Gastrocnemius medialis (tissue), 4 donors: ENCODE data around the gene DLG4. TPM values are rescaled to one million over a fixed set of nuclear protein-coding genes. Genes with fewer than 3 reads are reported as not detected.
A peak's percentile ranks its signal among the peaks of the same experiment; 100 is the strongest.

Source experiments
- ATAC-seq, 2 donors: fragments of 150-250 bp; one replicate each; pipeline ENCODE4 v1.9.1; 2016
- DNase-seq, 2 donors: peaks; one replicate each; pipeline ENCODE4 v3.0.0-alpha.2; 2019
- H3K27ac ChIP-seq, 4 donors: fragments of 200-600 bp; sonication (generic); 1 replicate in 1 of 4; 2 replicates in 3 of 4; pipeline ENCODE4 v1.5.1; 2016 to 2018; ENCODE audit warnings: mild to moderate bottlenecking in 2 of 4, moderate library complexity in 1 of 4
- H3K27me3 ChIP-seq, 3 donors: fragments of 200-600 bp; sonication (generic) in 2 of 3; 1 replicate in 1 of 3; 2 replicates in 2 of 3; pipeline versions ENCODE4 v1.5.1 to v1.6.0; 2016 to 2019; ENCODE audit warnings: mild to moderate bottlenecking in 1 of 3, moderate library complexity in 1 of 3
- H3K36me3 ChIP-seq, 2 donors: fragments of 200-600 bp; sonication (generic) in 1 of 2; one replicate each; pipeline ENCODE4 v1.5.1; 2017 to 2018
- H3K4me1 ChIP-seq, 2 donors: fragments of 200-600 bp; sonication (generic) in 1 of 2; one replicate each; pipeline ENCODE4 v1.5.1; 2016 to 2017; ENCODE audit warnings: mild to moderate bottlenecking in 2 of 2
- H3K4me3 ChIP-seq, 4 donors: fragments of 200-600 bp; sonication (generic) in 3 of 4; 1 replicate in 1 of 4; 2 replicates in 3 of 4; pipeline ENCODE4 v1.5.1; 2016 to 2019; ENCODE audit warnings: mild to moderate bottlenecking in 2 of 4
- H3K9me3 ChIP-seq, 3 donors: fragments of 200-600 bp; sonication (generic) in 2 of 3; 1 replicate in 1 of 3; 2 replicates in 2 of 3; pipeline ENCODE4 v1.5.1; 2016 to 2019
- POLR2A ChIP-seq, 2 donors: fragments of 450-650 bp; IDR thresholded peaks; one replicate each; pipeline ENCODE4 v1.6.1; 2017; ENCODE audit warnings: antibody characterized with exemption in 2 of 2, mild to moderate bottlenecking in 2 of 2, moderate library complexity in 2 of 2
- in situ Hi-C, 4 donors: fragments of 200-750 bp; cut with MboI; loops; one replicate each; pipeline versions ENCODE4 v1.15.0 to v1.8.0; 2017; ENCODE audit warnings: low sequenced_read_pairs in 4 of 4
- intact Hi-C: fragments of 100-400 bp; cut with DNase I; formaldehyde crosslinking; loops from one replicate; pipeline ENCODE4 v1.15.1; 2023; ENCODE audit warnings: low total_unique reads
- total RNA-seq, 4 donors: library from RNA; depleted of rRNA; stranded (reverse); fragments of >200 nt; gene quantifications; one replicate each; pipeline versions ENCODE4 v1.1.0 to v1.2.3, GENCODE V29; 2016
- TF ChIP-seq, protein P1 (sequence below), 5 experiments: fragments of 450-650 bp in 3 of 5; fragments of 200-600 bp in 2 of 5; sonication (generic) in 2 of 5; IDR thresholded peaks in 4 of 5; conservative IDR thresholded peaks in 1 of 5; 1 replicate in 4 of 5; 2 replicates in 1 of 5; pipeline ENCODE4 v1.5.1; 2016 to 2019; ENCODE audit warnings: antibody characterized with exemption in 5 of 5, mild to moderate bottlenecking in 3 of 5, moderate library complexity in 3 of 5

The DLG4 gene
- total RNA-seq, 4 donors from 2014 or later = 3.5 to 6.7 (median 5.3) TPM

DNA sequence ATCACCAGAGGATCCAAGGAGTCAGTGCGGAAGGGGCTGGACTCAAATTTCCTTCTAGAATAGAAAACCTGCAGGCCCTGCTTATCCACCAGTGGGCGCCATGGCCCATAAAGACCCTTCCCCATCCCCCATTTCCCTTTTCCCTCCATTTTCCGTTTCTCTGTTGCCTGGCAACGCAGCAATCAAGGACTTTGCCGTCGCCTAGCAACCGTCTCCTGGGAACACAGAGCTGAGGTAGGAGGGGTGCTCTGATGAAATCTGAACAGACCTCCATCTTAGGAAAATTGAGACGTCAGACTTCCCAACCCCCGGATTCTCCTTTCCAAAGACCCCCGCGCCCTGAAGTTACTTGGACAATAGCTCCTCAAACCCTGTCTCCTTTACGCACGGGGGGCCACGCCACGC is 5.7 kb downstream of the DLG4 start:
- H3K9me3 ChIP-seq = no peaks in the 10 kb centered on the region
- H3K27me3 ChIP-seq = peaks cover 8 to 20% (median 13%) of the 10 kb centered on the region in 3 donors
- intact Hi-C loops = loop anchor here (10.0 kb wide), 1 partner anchor 621 kb away; the partner anchor contains the start of gene KDM6B
- no peaks in the 10 kb centered on the region for H3K36me3 ChIP-seq
- peak overlapping the region in 3 of 4 donors; percentile 24 to 76 (median 63) for H3K27ac ChIP-seq
- H3K4me3 ChIP-seq = peak overlapping the region; percentile 61 to 80 (median 68)
- in situ Hi-C loops = no loop called here
- TF ChIP-seq, protein P1, sequence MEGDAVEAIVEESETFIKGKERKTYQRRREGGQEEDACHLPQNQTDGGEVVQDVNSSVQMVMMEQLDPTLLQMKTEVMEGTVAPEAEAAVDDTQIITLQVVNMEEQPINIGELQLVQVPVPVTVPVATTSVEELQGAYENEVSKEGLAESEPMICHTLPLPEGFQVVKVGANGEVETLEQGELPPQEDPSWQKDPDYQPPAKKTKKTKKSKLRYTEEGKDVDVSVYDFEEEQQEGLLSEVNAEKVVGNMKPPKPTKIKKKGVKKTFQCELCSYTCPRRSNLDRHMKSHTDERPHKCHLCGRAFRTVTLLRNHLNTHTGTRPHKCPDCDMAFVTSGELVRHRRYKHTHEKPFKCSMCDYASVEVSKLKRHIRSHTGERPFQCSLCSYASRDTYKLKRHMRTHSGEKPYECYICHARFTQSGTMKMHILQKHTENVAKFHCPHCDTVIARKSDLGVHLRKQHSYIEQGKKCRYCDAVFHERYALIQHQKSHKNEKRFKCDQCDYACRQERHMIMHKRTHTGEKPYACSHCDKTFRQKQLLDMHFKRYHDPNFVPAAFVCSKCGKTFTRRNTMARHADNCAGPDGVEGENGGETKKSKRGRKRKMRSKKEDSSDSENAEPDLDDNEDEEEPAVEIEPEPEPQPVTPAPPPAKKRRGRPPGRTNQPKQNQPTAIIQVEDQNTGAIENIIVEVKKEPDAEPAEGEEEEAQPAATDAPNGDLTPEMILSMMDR (IDR thresholded peaks at IDR 0.05 in 4 of 5, conservative IDR thresholded peaks at IDR 0.05 in 1 of 5) = peak in 2 of 5 experiments; percentile 23
- TF ChIP-seq POLR2A (IDR thresholded peaks at IDR 0.05) = no peak
- ATAC-seq (no peak), DNase-seq (peak in 1 of 2 donors; percentile 32)
- peaks cover 34 to 37% of the 10 kb centered on the region in 2 donors for H3K4me1 ChIP-seq

DNA sequence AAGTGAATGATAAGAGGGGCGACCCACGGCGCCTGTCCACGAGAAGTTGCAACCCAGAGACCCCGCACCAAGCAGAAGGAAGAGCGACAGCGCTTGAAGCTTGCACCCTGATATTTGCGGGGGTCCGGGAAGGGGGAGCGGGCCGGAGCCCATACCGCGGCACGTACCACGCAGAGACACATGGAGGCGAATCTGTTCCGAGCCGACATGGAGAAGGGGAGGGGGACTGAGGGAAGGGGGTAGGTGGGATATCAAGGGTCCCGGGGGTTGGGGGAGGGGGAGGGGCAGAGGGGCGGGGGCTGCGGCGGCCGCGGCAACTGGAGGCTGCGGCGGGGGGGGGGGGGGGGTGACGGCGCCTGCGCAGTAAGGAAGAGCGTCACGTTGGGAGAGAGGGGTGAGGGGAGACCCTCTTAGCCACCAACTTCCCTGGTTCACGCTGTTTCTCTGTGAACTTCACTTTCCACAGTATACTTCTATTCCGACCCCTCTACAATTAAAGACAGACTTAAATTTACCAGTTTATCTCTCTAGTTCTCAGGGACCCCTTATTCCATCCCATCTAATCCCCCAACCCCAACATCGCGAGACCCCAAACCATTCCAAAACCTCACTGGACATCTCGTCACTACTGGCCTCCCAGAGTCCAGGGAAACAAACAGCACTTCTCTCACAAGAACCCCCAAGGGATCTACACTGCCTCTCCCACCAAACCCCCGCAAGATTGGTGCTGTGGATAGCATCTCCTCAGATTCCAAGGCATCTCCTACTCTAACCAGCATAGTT is 8.0 kb downstream of the DLG4 start:
- DNase-seq (no peak), ATAC-seq (no peak)
- no peaks in the 10 kb centered on the region for H3K9me3 ChIP-seq
- no peaks in the 10 kb centered on the region for H3K36me3 ChIP-seq
- no peak for TF ChIP-seq POLR2A (IDR thresholded peaks at IDR 0.05)
- TF ChIP-seq, protein P1 (IDR thresholded peaks at IDR 0.05 in 4 of 5, conservative IDR thresholded peaks at IDR 0.05 in 1 of 5) = no peak
- H3K4me1 ChIP-seq = peaks cover 18 to 22% of the 10 kb centered on the region in 2 donors
- no peak overlapping the region for H3K4me3 ChIP-seq
- in situ Hi-C loops (no loop called here), intact Hi-C loops (loop anchor here (10.0 kb wide), 1 partner anchor 623 kb away; the partner anchor contains the start of gene KDM6B)
- H3K27ac ChIP-seq = no peak overlapping the region
- peaks cover 8 to 25% (median 13%) of the 10 kb centered on the region in 3 donors for H3K27me3 ChIP-seq

DNA sequence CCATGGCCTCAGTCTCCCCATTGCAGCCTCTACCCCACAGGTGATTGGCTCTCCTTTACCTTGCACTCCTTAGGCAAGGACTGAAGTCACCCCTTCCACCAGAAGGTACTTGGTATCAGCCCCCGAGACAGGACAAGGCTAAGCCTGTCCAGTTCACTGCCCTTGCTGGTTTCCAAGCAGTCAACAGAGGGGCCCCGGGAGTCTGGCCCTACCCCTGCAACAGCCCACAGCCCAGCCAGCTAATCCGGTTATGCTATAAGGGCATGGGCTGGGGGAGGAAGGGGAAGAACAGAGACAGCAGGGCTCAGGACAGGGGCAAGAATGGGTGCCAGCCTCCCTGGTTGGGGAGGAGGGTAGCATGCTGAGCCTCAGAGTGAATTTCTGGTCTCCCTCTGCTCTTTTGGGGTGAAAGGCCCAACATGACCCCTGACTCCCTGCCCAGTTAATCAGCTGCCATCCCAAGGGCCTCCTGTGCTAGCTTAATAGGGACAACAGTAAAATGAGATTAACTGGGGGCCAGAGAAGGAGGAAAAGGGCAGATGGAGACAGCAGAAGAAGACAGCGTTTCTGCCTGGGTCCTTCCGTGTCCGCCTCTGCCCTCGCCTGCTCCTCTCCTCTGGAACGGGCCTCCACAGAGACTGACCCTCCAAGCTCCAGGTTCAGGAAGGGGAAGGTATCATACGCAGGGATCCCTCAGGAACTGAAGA is 10.7 kb downstream of the DLG4 start:
- DNase-seq = no peak
- Histone ChIP-seq H3K36me3 (no peaks in the 10 kb centered on the region), H3K4me3 (no peak overlapping the region), H3K9me3 (no peaks in the 10 kb centered on the region), H3K27me3 (peaks cover 8 to 31% (median 13%) of the 10 kb centered on the region in 3 donors), H3K27ac (no peak overlapping the region), H3K4me1 (peaks cover under 1 to 3% of the 10 kb centered on the region in 2 donors)
- ATAC-seq = no peak
- intact Hi-C loops = no loop called here
- no peak for TF ChIP-seq POLR2A (IDR thresholded peaks at IDR 0.05)
- TF ChIP-seq, protein P1 (IDR thresholded peaks at IDR 0.05 in 4 of 5, conservative IDR thresholded peaks at IDR 0.05 in 1 of 5) = no peak
- in situ Hi-C loops = no loop called here

DNA sequence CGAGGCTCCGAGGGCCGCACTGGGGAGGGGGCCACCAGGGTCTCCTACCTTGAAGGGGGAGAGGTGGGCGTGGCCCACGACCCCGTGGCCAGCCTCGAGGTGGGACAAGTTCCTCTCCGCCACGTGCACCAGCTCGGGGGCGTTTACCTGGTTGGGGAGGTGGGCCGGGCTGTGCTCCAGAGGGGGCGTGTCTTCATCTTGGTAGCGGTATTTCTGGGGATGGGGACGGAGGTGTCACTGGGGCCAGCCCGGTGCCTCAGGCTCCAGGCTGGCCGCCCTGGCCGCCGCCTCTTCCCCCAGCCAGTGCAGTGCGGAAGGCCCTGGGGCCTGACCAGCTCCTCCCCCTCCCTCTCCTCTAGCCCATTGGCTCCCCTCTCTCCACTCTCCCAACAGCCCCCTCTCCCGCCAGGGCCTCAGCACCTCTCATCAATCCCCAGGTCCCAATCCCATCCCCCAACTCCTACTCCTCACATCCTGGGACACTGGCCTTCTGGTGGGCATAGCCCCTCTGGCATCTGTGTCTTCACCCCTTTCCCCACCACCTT is 11.5 kb downstream of the DLG4 start:
- Histone ChIP-seq H3K36me3 (no peaks in the 10 kb centered on the region), H3K9me3 (no peaks in the 10 kb centered on the region), H3K27ac (no peak overlapping the region), H3K27me3 (peaks cover 8 to 30% (median 13%) of the 10 kb centered on the region in 3 donors), H3K4me3 (no peak overlapping the region), H3K4me1 (no peaks in the 10 kb centered on the region)
- intact Hi-C loops = no loop called here
- ATAC-seq = no peak
- in situ Hi-C loops = no loop called here
- DNase-seq = no peak
- TF ChIP-seq POLR2A (IDR thresholded peaks at IDR 0.05) = no peak
- TF ChIP-seq, protein P1 (IDR thresholded peaks at IDR 0.05 in 4 of 5, conservative IDR thresholded peaks at IDR 0.05 in 1 of 5) = no peak
